GM13977 (cell line): ENCODE data around the gene CACTIN.
A peak's percentile ranks its signal among the peaks of the same experiment; 100 is the strongest.

ENCODE experiments used
- DNase-seq: peaks from one replicate; pipeline ENCODE4 v3.0.0; 2012; ENCODE audit warnings: low spot score
- CTCF ChIP-seq: IDR thresholded peaks from 2 replicates; pipeline ENCODE4 v1.5.1; 2012; ENCODE audit warnings: mild to moderate bottlenecking, control low read depth; ENCODE audit not compliant: insufficient read depth; ENCODE audit errors: extremely low read depth, missing control alignments
- in situ Hi-C: fragments of 300-500 bp; cut with MboI; formaldehyde crosslinking; loops from one replicate; pipeline ENCODE4 v1.12.0; 2022; ENCODE audit warnings: low sequenced_read_pairs, low pct_unique_long_range_greater_than_20kb, mixed read lengths, inconsistent platforms; ENCODE audit not compliant: unreplicated experiment

CACTIN gene

GRCh38 chr19:3601021-3601420 is 25.6 kb downstream of the CACTIN start:
- TF ChIP-seq CTCF = no peak
- in situ Hi-C loops = no loop called here
- no peak for DNase-seq

- DNase-seq = no peak
- peak; percentile 11 for TF ChIP-seq CTCF
- in situ Hi-C loops = no loop called here
Observed at GRCh38 chr19:3599776-3600187, 26.8 kb downstream of the CACTIN start.

- DNase-seq = no peak
- TF ChIP-seq CTCF = no peak
- in situ Hi-C loops = no loop called here
Observed at GRCh38 chr19:3595521-3596061, 31.0 kb downstream of the CACTIN start.

DNA sequence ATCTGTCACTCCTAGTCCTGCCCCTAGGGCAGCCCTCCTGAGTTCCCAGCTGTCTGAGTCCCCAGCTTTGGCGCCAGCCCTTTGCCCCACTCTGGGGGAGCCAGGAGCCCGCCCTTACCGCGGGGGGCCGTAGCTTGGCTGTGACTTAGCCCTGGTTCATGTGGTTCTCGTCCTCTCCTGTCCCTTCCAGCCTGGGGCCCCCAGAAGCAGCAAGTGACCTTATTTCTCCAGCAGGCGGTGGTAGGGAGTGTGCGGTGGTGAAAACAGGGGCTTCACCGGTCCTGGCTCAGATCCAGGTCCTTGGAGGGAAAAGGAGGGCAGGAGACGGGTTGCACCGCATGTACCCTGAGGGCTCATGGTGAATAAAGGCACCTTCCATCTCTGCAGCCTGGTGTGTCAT is 33.4 kb downstream of the CACTIN start:
- no peak for DNase-seq
- in situ Hi-C loops = no loop called here
- TF ChIP-seq CTCF = no peak

GRCh38 chr19:3591876-3592613 is 34.5 kb downstream of the CACTIN start:
- TF ChIP-seq CTCF = no peak
- DNase-seq = no peak
- in situ Hi-C loops = no loop called here

- no peak for DNase-seq
- TF ChIP-seq CTCF = no peak
- in situ Hi-C loops = no loop called here
Observed at GRCh38 chr19:3590991-3591659, 35.5 kb downstream of the CACTIN start.
